OCI-LY1 (cell line): ENCODE measurements around the gene SVOP.

Source experiments
- CTCF ChIP-seq: fragments of 200-600 bp; sonication (generic), shearing (Covaris generic); IDR thresholded peaks from 2 replicates; pipeline ENCODE4 v1.5.1; 2017; ENCODE audit warnings: mild to moderate bottlenecking, antibody characterized with exemption, low read length, moderate library complexity, mixed read lengths
- EZH2 ChIP-seq: fragments of 200-600 bp; sonication (generic), shearing (Covaris generic); IDR thresholded peaks from 2 replicates; pipeline ENCODE4 v1.8.0; 2017; ENCODE audit warnings: borderline replicate concordance, mixed run types, mild to moderate bottlenecking, antibody characterized with exemption, low read length, moderate library complexity, mixed read lengths

- TF ChIP-seq CTCF = no peak
- TF ChIP-seq EZH2 = no peak
These were observed 73.8 kb downstream of the SVOP start for GRCh38 chr12:108947097-108947496.
